Adrenal gland (tissue), 12 donors: ENCODE measurements around the gene EPHA3. TPM values are rescaled to one million over a fixed set of nuclear protein-coding genes. Genes with fewer than 3 reads are reported as not detected.

Experiments
- DNase-seq, 7 donors: peaks; one replicate each; pipeline ENCODE4 v3.0.0-alpha.2; 2019 to 2020
- H3K27ac ChIP-seq, 5 donors: fragments of 200-600 bp; sonication (generic) in 4 of 5; 1 replicate in 3 of 5; 2 replicates in 2 of 5; pipeline versions ENCODE4 v1.5.1 to v1.8.0; 2016 to 2020; ENCODE audit warnings: mild to moderate bottlenecking in 1 of 5
- H3K27me3 ChIP-seq: fragments of 200-600 bp; 2 replicates; pipeline ENCODE4 v1.8.0; 2021
- H3K36me3 ChIP-seq, 2 donors: fragments of 200-600 bp; replicated peaks in 1 of 2; 1 replicate in 1 of 2; 2 replicates in 1 of 2; pipeline versions ENCODE4 v1.5.1 to v1.8.0; 2018 to 2022
- H3K4me1 ChIP-seq, 2 donors: fragments of 200-600 bp; replicated peaks in 1 of 2; 1 replicate in 1 of 2; 2 replicates in 1 of 2; pipeline versions ENCODE4 v1.5.1 to v1.8.0; 2018 to 2021
- H3K4me3 ChIP-seq, 4 donors: fragments of 200-600 bp; sonication (generic) in 3 of 4; one replicate each; pipeline ENCODE4 v1.5.1; 2016 to 2018
- H3K9me3 ChIP-seq, 3 donors: fragments of 200-600 bp; sonication (generic) in 1 of 3; replicated peaks in 1 of 3; 1 replicate in 2 of 3; 2 replicates in 1 of 3; pipeline versions ENCODE4 v1.5.1 to v1.8.0; 2016 to 2021
- CTCF ChIP-seq, 6 experiments: fragments of 450-650 bp in 4 of 6; fragments of 200-600 bp in 2 of 6; sonication (generic) in 1 of 6; IDR thresholded peaks; 1 replicate in 5 of 6; 2 replicates in 1 of 6; pipeline versions ENCODE4 v1.5.1 to v1.8.0; 2016 to 2021; ENCODE audit warnings: antibody characterized with exemption in 6 of 6, mild to moderate bottlenecking in 2 of 6, moderate library complexity in 1 of 6
- POLR2A ChIP-seq, 2 donors: fragments of 450-650 bp; IDR thresholded peaks; one replicate each; pipeline ENCODE4 v1.6.1; 2017; ENCODE audit warnings: antibody characterized with exemption in 2 of 2, mild to moderate bottlenecking in 2 of 2, moderate library complexity in 1 of 2
- WGBS, 4 donors: extraction: QIAGEN DNeasy Blood & Tissue Kit in 2 of 4; methylation state at CpG; one replicate each; pipeline versions ENCODE4 v1.1.5 to v1.1.7; 2013 to 2017; 5-methylcytosine and 5-hydroxymethylcytosine counted together
- intact Hi-C, 2 donors: fragments of 100-400 bp; cut with DNase I; formaldehyde crosslinking; loops; one replicate each; pipeline versions ENCODE4 v1.14.1 to v1.15.0; 2022 to 2023
- polyA plus RNA-seq, 3 donors: library from polyadenylated mRNA; stranded (reverse); fragments of 200-250 nt in 2 of 3; fragments of 350-450 nt in 1 of 3; fragmentation: Illumina TruSeq in 1 of 3; extraction: RNeasy Lipid Tissue Mini Kit (QIAGEN cat#74804) in 1 of 3; gene quantifications; one replicate each; pipeline ENCODE4 v1.2.3, GENCODE V29; 2013 to 2014
- total RNA-seq, 9 donors: library from RNA; depleted of rRNA in 4 of 9; stranded (reverse); fragments of >200 nt in 4 of 9; fragments of 120-200 nt in 1 of 9; fragmentation: NEBNext Ultra II Directional in 1 of 9; extraction: Animal tissue kit (Norgen Biotek cat#: 25700) in 1 of 9; gene quantifications; one replicate each; pipeline versions ENCODE4 v1.1.0 to v1.2.4, GENCODE V29; 2013 to 2023
- donor health status: healthy with polysubstance abuse.
- donor health status: Bipolar disorder and iron deficiency.
- donor health status: DM: yes; HTN: yes; CAD: no.
- donor health status: DM: no; HTN: no; CAD: no.
- donor health status: DM: no; HTN: no; CAD: no.
- donor health status: DM: yes; HTN: yes; CAD: no.

Gene EPHA3
- total and polyA plus RNA-seq, 12 donors, result 0.17 to 5.1 (median 0.48) TPM

DNA sequence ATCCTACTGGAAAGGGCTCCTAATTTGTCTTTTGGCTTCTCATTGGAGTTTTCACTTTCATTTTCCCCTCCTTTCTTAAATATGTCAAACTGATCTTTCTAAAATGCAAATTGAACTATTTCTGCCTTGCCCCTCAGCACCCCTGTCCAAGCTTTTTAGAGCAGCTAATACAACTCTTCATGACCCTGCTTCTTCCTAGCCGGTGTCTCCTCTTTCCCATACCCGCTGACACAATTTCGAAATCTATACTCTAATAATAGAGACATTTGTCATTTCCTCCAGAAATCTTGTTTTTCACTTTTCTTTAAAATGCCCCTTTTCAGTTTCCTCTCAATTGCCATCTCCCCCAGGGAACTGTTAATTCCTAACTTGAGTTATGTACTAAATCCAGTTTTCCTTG, 2.9 kb upstream of the EPHA3 start:
- DNase-seq, result no peak
- no peak overlapping the region for H3K4me3 ChIP-seq
- H3K36me3 ChIP-seq, result no peaks in the 10 kb centered on the region
- WGBS, 4 donors, result 45 to 54% (median 50%) methylated on average over 3 of the region's 3 CpGs
- H3K27me3 ChIP-seq, result peaks cover 7% of the 10 kb centered on the region
- no peak overlapping the region for H3K27ac ChIP-seq
- H3K4me1 ChIP-seq, result peaks cover 5 to 6% of the 10 kb centered on the region in 2 donors
- no peaks in the 10 kb centered on the region for H3K9me3 ChIP-seq
- no peak for TF ChIP-seq CTCF (IDR thresholded peaks at IDR 0.05)
- no peak for TF ChIP-seq POLR2A (IDR thresholded peaks at IDR 0.05)
- intact Hi-C loops, result no loop called here

- no peak overlapping the region for H3K27ac ChIP-seq
- no peak overlapping the region for H3K4me3 ChIP-seq
- H3K27me3 ChIP-seq, result peaks cover 7% of the 10 kb centered on the region
- no peak for DNase-seq
- no peaks in the 10 kb centered on the region for H3K36me3 ChIP-seq
- no peak for TF ChIP-seq CTCF (IDR thresholded peaks at IDR 0.05)
- TF ChIP-seq POLR2A (IDR thresholded peaks at IDR 0.05), result no peak
- H3K9me3 ChIP-seq, result no peaks in the 10 kb centered on the region
- 73 to 88% (median 81%) methylated on average over 1 of the region's 1 CpG for WGBS, 4 donors
- peaks cover 5 to 6% of the 10 kb centered on the region in 2 donors for H3K4me1 ChIP-seq
- intact Hi-C loops, result no loop called here
Measured at GRCh38 chr3:89105503-89105902, 1.9 kb upstream of the EPHA3 start.

- no peaks in the 10 kb centered on the region for H3K9me3 ChIP-seq
- H3K27ac ChIP-seq, result no peak overlapping the region
- H3K36me3 ChIP-seq, result no peaks in the 10 kb centered on the region
- TF ChIP-seq CTCF (IDR thresholded peaks at IDR 0.05), result no peak
- no peak for TF ChIP-seq POLR2A (IDR thresholded peaks at IDR 0.05)
- H3K4me3 ChIP-seq, result no peak overlapping the region
- intact Hi-C loops, result no loop called here
- WGBS, 4 donors, result 26 to 39% (median 35%) methylated on average over 5 of the region's 5 CpGs
- peaks cover 5 to 6% of the 10 kb centered on the region in 2 donors for H3K4me1 ChIP-seq
- DNase-seq, result no peak
- H3K27me3 ChIP-seq, result peaks cover 9% of the 10 kb centered on the region
Measured at GRCh38 chr3:89108291-89108550, 800 bp downstream of the EPHA3 start.

DNA sequence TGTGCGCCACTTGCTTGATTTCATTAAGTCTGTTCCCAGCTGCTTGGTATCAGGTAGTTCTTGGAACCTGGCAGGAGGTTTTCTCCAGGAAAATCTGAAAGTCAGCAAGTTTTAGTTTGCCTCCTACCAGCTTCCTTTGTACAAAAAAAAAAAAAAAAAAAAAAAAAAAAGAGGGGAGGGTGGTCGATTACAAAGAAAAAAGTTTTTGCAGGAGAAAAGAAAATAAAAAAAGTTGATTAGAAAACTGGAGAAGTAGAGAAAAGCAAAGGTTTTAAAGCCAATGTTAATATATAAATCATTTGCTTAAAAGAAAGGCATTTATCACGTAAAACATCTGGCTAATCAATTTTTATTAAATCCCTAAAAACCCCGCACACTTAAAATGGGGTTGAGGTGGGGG, 5.9 kb downstream of the EPHA3 start:
- Histone ChIP-seq H3K27ac (no peak overlapping the region), H3K4me3 (no peak overlapping the region), H3K36me3 (no peaks in the 10 kb centered on the region), H3K9me3 (no peaks in the 10 kb centered on the region), H3K27me3 (peaks cover 7% of the 10 kb centered on the region), H3K4me1 (no peaks in the 10 kb centered on the region)
- no peak for TF ChIP-seq CTCF (IDR thresholded peaks at IDR 0.05)
- TF ChIP-seq POLR2A (IDR thresholded peaks at IDR 0.05), result no peak
- intact Hi-C loops, result no loop called here
- no peak for DNase-seq
- WGBS, 4 donors, result 57 to 67% (median 60%) methylated on average over 4 of the region's 4 CpGs
